Naive thymus-derived CD8-positive, alpha-beta T cell (primary cell): Measurements from ENCODE around the gene KIF18B. TPM values are rescaled to one million over a fixed set of nuclear protein-coding genes. Genes with fewer than 3 reads are reported as not detected.

Source experiments
- ATAC-seq, 2 donors: fragments of 150-1000 bp; cut with Tn5 transposase in 1 of 2; sonication (Bioruptor Pico), chemical (Tn5 transposase) in 1 of 2; 1 replicate in 1 of 2; 2 replicates in 1 of 2; pipeline ENCODE4 v1.10.0; 2021; ENCODE audit warnings: mild to moderate bottlenecking in 2 of 2, moderate library complexity in 2 of 2
- POLR2A ChIA-PET: fragments of 350-600 bp; sonication (Branson Sonifier 250); formaldehyde crosslinking; loops from one replicate; lab custom pipeline; 2021; ENCODE audit warnings: antibody characterized with exemption; lab: Charles Lee
- DNase-seq, 10 donors: peaks; one replicate each; pipeline versions ENCODE4 v3.0.0 to v3.0.0-alpha.2; 2020 to 2022
- H3K27ac Mint-ChIP-seq, 10 donors: one replicate each; pipeline ENCODE4 v1.8.0; 2020 to 2022; ENCODE audit warnings: mild to moderate bottlenecking in 10 of 10, mixed read lengths in 10 of 10, moderate library complexity in 4 of 10, inconsistent platforms in 1 of 10
- H3K27me3 Mint-ChIP-seq, 5 donors: one replicate each; pipeline ENCODE4 v1.8.0; 2021 to 2022; ENCODE audit warnings: mixed read lengths in 5 of 5
- H3K36me3 Mint-ChIP-seq, 3 donors: one replicate each; pipeline ENCODE4 v1.8.0; 2020 to 2022; ENCODE audit warnings: mixed read lengths in 3 of 3, mild to moderate bottlenecking in 2 of 3, inconsistent platforms in 1 of 3
- H3K4me1 Mint-ChIP-seq, 4 donors: one replicate each; pipeline ENCODE4 v1.8.0; 2021 to 2022; ENCODE audit warnings: mixed read lengths in 4 of 4
- H3K4me3 Mint-ChIP-seq, 10 donors: one replicate each; pipeline ENCODE4 v1.8.0; 2020 to 2022; ENCODE audit warnings: mild to moderate bottlenecking in 10 of 10, mixed read lengths in 10 of 10, moderate library complexity in 6 of 10, inconsistent platforms in 1 of 10
- H3K9me3 Mint-ChIP-seq, 9 donors: one replicate each; pipeline ENCODE4 v1.8.0; 2020 to 2022; ENCODE audit warnings: mixed read lengths in 9 of 9, mild to moderate bottlenecking in 3 of 9, inconsistent platforms in 1 of 9, moderate library complexity in 1 of 9
- polyA plus RNA-seq, 3 donors: library from polyadenylated mRNA; unstranded; fragments of 300-500 nt; fragmentation: Illumina TruSeq; gene quantifications; one replicate each; pipeline ENCODE4 v1.2.3, GENCODE V29; 2021
- total RNA-seq, 8 experiments: library from RNA in 2 of 8; stranded (reverse) in 2 of 8; gene quantifications; one replicate each; pipeline ENCODE4 v1.2.3 and lab custom pipeline; 2021 to 2026

Gene KIF18B
- total and polyA plus RNA-seq, 5 experiments from 2014 or later: not detected

GRCh38 chr17:44911133-44912001, 36.2 kb downstream of the KIF18B start:
- Mint-ChIP-seq H3K4me3 (peak overlapping the region; percentile 20 to 72 (median 52)), H3K27me3 (peaks cover 15 to 69% (median 28%) of the 10 kb centered on the region in 5 donors), H3K36me3 (no peaks in the 10 kb centered on the region), H3K9me3 (no peaks in the 10 kb centered on the region), H3K4me1 (peaks cover 7 to 12% (median 8%) of the 10 kb centered on the region in 4 donors), H3K27ac (peak overlapping the region in 2 of 10 donors; percentile 9 to 11)
- POLR2A ChIA-PET: interaction anchor here (1.2 kb wide), 1 partner anchor 12 kb away, joined by 5 read pairs; the partner anchor contains the start of gene EFTUD2
- ATAC-seq: peak; percentile 82 to 94
- DNase-seq: peak in 9 of 10 donors; percentile 18 to 79 (median 45)

- H3K9me3 Mint-ChIP-seq: no peaks in the 10 kb centered on the region
- H3K4me3 Mint-ChIP-seq: peak overlapping the region in 8 of 10 donors; percentile 30 to 72 (median 48)
- POLR2A ChIA-PET: interaction anchor here (0.6 to 1.2 kb wide), 2 partner anchors 11 to 91 kb away, joined by 3 to 5 read pairs; partner anchors contain the start of gene EFTUD2
- DNase-seq (no peak), ATAC-seq (no peak)
- peak overlapping the region in 1 of 10 donors; percentile 11 for H3K27ac Mint-ChIP-seq
- H3K27me3 Mint-ChIP-seq: peaks cover 15 to 75% (median 28%) of the 10 kb centered on the region in 5 donors
- no peaks in the 10 kb centered on the region for H3K36me3 Mint-ChIP-seq
- H3K4me1 Mint-ChIP-seq: peaks cover 7 to 12% (median 8%) of the 10 kb centered on the region in 4 donors
Measured at GRCh38 chr17:44910231-44911106, 37.1 kb downstream of the KIF18B start.

GRCh38 chr17:44909681-44910144, 37.9 kb downstream of the KIF18B start:
- POLR2A ChIA-PET: no interaction called here
- Mint-ChIP-seq H3K4me3 (no peak overlapping the region), H3K27me3 (peaks cover 15 to 75% (median 28%) of the 10 kb centered on the region in 5 donors), H3K36me3 (no peaks in the 10 kb centered on the region), H3K27ac (no peak overlapping the region), H3K4me1 (peaks cover 7 to 12% (median 8%) of the 10 kb centered on the region in 4 donors), H3K9me3 (no peaks in the 10 kb centered on the region)
- ATAC-seq (no peak), DNase-seq (no peak)

- H3K36me3 Mint-ChIP-seq: no peaks in the 10 kb centered on the region
- peak overlapping the region in 2 of 10 donors; percentile 43 to 47 for H3K27ac Mint-ChIP-seq
- no peak for ATAC-seq
- H3K4me3 Mint-ChIP-seq: no peak overlapping the region
- DNase-seq: no peak
- POLR2A ChIA-PET: no interaction called here
- H3K4me1 Mint-ChIP-seq: peaks cover 7 to 12% (median 8%) of the 10 kb centered on the region in 4 donors
- H3K27me3 Mint-ChIP-seq: peaks cover 15 to 66% (median 28%) of the 10 kb centered on the region in 5 donors
- no peaks in the 10 kb centered on the region for H3K9me3 Mint-ChIP-seq
Measured at GRCh38 chr17:44908761-44909326, 38.7 kb downstream of the KIF18B start.

- DNase-seq: no peak
- Mint-ChIP-seq H3K4me3 (no peak overlapping the region), H3K36me3 (no peaks in the 10 kb centered on the region), H3K27ac (no peak overlapping the region), H3K27me3 (peaks cover 12 to 57% (median 23%) of the 10 kb centered on the region in 5 donors), H3K9me3 (no peaks in the 10 kb centered on the region), H3K4me1 (peaks cover 6 to 9% (median 7%) of the 10 kb centered on the region in 4 donors)
- POLR2A ChIA-PET: no interaction called here
- ATAC-seq: no peak
Measured at GRCh38 chr17:44907729-44908470, 39.7 kb downstream of the KIF18B start.

- POLR2A ChIA-PET: no interaction called here
- H3K27ac Mint-ChIP-seq: no peak overlapping the region
- DNase-seq: no peak
Measured at GRCh38 chr17:44906763-44907728, 40.5 kb downstream of the KIF18B start.

GRCh38 chr17:44906010-44906646, 41.4 kb downstream of the KIF18B start:
- H3K9me3 Mint-ChIP-seq: no peaks in the 10 kb centered on the region
- no peaks in the 10 kb centered on the region for H3K36me3 Mint-ChIP-seq
- ATAC-seq: no peak
- H3K27me3 Mint-ChIP-seq: peaks cover 8 to 40% (median 14%) of the 10 kb centered on the region in 5 donors
- peak overlapping the region in 1 of 10 donors; percentile 65 for H3K27ac Mint-ChIP-seq
- H3K4me1 Mint-ChIP-seq: peaks cover 0 to 5% (median 4%) of the 10 kb centered on the region in 4 donors
- POLR2A ChIA-PET: no interaction called here
- no peak overlapping the region for H3K4me3 Mint-ChIP-seq
- no peak for DNase-seq

More at GRCh38 chr17:44906763-44907728, 40.5 kb downstream of the KIF18B start:
- peaks cover 8 to 48% (median 17%) of the 10 kb centered on the region in 5 donors for H3K27me3 Mint-ChIP-seq
- H3K36me3 Mint-ChIP-seq: no peaks in the 10 kb centered on the region
- H3K9me3 Mint-ChIP-seq: no peaks in the 10 kb centered on the region
- ATAC-seq: no peak
- H3K4me1 Mint-ChIP-seq: peaks cover 0 to 6% (median 5%) of the 10 kb centered on the region in 4 donors
- H3K4me3 Mint-ChIP-seq: no peak overlapping the region

GRCh38 chr17:44905006-44906000, 42.3 kb downstream of the KIF18B start:
- Mint-ChIP-seq H3K27me3 (peaks cover 2 to 31% (median 9%) of the 10 kb centered on the region in 5 donors), H3K27ac (peak overlapping the region in 1 of 10 donors; percentile 65), H3K36me3 (no peaks in the 10 kb centered on the region), H3K9me3 (no peaks in the 10 kb centered on the region), H3K4me3 (no peak overlapping the region), H3K4me1 (peaks cover 0 to 2% (median 1%) of the 10 kb centered on the region in 4 donors)
- POLR2A ChIA-PET: no interaction called here
- no peak for ATAC-seq
- no peak for DNase-seq

GRCh38 chr17:44904001-44904984, 43.3 kb downstream of the KIF18B start:
- H3K4me1 Mint-ChIP-seq: peaks cover 2 to 11% (median 10%) of the 10 kb centered on the region in 4 donors
- H3K36me3 Mint-ChIP-seq: no peaks in the 10 kb centered on the region
- DNase-seq: no peak
- no peak overlapping the region for H3K4me3 Mint-ChIP-seq
- H3K27me3 Mint-ChIP-seq: peaks cover 2 to 30% (median 9%) of the 10 kb centered on the region in 5 donors
- POLR2A ChIA-PET: no interaction called here
- no peaks in the 10 kb centered on the region for H3K9me3 Mint-ChIP-seq
- ATAC-seq: no peak
- peak overlapping the region in 1 of 10 donors; percentile 5 for H3K27ac Mint-ChIP-seq
